ENCODE data around the gene PTDSS2.

Gene PTDSS2

DNA sequence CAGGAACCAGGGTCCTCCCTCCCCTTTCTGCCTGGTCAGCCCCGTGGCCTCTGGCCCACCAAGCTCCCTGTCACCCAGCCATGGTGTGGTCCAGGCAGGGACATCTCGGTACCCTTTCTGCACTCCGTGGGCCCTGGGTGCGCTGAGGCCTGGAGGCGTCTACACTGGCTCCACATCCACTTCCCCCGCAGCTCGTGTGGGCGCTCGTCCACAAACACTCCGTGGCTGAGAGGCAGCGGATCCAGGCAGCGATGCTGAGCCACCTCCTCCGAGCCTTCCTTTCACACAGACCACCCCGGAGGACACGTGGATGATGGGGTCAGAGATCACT lies 40.8 kb downstream of the PTDSS2 start:
- DNase-seq (ENCODE audit: low read depth): no peak

DNA sequence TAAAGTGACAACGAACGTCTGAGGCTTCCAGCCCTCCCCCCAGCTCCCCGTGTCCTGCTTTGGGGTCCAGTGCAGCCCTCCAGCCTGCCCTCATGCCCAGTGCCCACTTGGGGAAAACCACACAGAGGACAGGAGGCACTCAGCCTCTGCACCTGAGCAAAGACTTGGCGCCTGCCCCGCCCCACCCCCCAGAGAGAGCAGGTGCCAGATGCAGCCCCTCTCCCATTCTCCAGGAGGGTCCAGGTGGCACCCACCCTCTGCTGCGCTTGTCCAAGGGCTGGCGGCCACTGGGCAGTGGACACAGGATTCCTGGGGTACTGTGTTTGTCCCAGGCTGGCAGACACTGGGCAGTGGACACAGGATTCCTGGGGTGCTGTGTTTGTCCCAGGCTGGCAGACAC lies 41.3 kb downstream of the PTDSS2 start:
- no peak for DNase-seq (ENCODE audit: low read depth)

DNA sequence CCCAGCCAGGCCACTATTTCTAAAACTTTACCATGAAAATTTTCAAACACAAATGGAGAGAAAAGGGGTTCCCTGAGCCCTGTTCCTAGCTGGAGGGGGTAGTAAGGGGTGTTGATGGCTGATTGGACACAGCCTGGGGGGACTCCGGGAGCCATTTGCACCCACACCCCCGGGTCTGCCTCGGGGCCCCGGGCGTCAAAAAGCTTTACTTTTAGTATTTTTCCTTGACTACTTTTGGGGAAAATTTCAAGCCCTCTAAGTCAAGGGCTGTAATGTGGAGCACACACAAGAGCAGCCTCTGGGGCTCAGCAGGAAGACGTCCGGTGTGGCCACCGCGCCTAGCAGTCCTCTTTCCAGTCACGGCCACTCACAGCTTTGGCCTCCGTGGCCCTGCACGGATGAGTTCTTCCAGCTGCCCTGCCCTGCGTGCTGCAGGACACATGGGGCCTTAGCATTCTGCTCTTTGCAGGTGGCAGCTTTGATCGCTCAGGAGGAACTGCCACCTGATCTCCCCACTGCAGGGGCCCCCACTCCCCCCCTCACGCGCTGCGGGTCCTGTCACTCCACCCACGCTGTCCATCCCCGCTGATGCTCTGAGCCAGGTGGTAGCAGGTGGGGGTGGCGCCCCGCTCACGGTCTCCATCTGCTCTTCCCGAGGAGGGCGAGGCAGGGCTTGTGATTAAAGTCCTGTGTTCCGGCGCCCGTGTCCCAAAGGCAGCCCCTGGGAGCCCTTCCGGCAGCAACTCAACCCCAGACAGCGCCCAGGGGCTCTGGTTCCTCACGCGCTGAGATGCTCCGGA lies 42.5 kb downstream of the PTDSS2 start:
- DNase-seq (ENCODE audit: low read depth): no peak

DNA sequence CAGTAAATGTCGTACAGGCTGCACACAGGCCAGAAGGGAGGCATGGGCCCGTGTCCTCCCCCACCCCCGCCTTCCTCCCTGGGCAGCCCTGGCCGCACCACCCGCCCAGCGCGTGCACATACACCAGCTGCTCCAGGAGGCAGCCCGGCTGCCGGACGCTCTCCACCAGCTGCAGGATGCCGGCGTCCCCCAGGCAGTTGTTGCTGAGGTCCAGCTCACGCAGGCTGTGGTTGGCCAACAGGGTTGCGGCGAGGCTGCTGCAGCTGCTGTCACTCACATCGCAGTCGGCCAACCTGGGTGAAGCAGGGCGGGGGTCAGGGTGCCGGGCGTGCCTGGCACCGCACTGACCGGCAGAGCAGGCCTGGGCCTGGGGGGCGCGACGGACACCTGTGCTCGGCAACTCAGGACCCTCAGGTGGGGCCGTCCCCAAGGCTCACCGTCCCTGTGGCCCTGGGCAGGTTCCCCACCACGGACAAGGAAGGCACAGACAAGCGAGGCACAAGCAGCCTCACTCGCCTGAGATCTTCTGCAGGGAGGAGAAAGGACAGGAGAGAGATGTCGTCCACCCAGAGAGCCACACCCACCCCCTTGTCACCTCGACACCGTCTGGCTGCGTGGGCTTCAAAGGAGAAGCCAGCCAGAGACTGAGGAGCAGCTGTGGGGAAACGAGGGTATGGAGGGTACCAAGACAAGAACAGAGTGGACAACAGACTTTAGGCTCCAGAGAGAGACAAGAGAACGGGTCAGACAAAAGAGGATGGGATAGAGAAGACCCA lies 44.9 kb downstream of the PTDSS2 start:
- DNase-seq (ENCODE audit: low read depth): no peak

DNA sequence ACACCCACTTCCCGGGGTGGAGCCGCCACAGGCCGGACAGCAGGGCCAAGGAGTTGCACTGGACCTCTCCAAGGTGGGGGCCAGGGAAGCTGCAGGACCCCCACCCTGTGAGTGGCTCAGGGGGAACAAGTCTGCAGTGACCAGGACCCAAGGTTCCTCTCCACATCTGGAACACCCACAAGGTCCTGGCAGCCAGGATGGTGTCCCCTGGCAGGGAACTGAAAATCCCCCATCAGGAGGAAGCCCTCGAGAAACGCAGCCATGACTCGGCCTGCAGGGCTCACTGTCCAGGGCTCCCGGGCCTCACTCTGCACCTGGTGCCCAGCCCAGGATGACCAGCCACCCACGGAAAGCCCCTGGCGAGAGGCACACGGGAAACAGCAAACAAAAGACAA lies 45.5 kb downstream of the PTDSS2 start:
- DNase-seq (ENCODE audit: low read depth): no peak

DNA sequence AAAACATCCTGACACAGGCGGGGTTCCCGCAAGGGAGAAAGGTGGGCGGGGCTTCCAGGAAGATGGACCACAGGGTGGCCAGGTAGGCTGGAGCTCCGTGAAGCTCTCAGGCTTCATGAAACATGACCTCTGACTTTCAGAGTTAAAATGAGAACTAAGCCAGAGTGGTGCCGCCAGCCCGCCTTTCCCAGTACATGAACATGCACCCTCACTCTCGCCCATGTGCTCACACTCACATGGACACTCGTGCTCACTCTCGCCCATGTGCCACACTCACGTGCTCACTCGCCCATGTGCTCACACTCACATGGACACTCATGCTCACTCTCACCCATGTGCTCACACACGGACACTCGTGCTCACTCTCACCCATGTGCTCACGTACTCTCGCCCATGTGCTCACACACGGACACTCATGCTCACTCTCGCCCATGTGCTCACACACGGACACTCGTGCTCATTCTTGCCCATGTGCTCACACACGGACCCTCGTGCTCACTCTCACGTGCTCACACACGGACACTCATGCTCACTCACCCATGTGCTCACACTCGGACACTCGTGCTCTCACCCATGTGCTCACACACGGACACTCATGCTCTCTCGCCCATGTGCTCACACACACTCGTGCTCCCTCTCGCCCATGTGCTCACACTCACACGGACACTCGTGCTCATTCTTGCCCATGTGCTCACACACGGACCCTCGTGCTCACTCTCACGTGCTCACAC lies 46.9 kb downstream of the PTDSS2 start:
- DNase-seq (ENCODE audit: low read depth): no peak

DNA sequence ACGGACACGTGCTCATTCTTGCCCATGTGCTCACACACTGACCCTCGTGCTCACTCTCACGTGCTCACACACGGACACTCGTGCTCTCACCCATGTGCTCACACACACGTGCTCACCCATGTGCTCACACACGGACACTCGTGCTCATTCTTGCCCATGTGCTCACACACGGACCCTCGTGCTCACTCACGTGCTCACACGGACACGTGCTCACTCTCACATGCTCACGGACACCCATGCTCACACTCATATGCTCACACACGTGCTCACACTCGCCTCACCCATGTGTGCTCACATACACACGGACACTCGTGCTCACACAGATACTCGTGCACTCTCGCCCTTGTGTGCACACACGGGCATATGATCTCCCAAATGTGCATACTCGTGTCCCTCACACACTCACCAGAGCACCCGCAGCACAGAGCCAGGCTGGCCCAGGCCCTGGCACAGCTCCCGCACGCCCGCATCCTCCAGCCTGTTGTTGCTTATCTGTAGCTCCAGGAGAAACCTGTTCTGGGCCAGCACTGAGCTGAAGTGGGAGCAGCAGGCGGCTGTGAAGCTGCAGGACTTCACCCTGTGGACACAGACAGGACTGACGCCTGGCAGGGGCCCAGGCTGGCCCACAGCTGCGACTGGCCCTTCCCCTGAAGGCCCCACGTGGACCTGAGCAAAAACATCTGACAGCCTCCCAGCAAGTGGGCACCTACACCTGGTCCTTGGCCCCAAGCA lies 47.7 kb downstream of the PTDSS2 start:
- DNase-seq (ENCODE audit: low read depth): no peak

DNA sequence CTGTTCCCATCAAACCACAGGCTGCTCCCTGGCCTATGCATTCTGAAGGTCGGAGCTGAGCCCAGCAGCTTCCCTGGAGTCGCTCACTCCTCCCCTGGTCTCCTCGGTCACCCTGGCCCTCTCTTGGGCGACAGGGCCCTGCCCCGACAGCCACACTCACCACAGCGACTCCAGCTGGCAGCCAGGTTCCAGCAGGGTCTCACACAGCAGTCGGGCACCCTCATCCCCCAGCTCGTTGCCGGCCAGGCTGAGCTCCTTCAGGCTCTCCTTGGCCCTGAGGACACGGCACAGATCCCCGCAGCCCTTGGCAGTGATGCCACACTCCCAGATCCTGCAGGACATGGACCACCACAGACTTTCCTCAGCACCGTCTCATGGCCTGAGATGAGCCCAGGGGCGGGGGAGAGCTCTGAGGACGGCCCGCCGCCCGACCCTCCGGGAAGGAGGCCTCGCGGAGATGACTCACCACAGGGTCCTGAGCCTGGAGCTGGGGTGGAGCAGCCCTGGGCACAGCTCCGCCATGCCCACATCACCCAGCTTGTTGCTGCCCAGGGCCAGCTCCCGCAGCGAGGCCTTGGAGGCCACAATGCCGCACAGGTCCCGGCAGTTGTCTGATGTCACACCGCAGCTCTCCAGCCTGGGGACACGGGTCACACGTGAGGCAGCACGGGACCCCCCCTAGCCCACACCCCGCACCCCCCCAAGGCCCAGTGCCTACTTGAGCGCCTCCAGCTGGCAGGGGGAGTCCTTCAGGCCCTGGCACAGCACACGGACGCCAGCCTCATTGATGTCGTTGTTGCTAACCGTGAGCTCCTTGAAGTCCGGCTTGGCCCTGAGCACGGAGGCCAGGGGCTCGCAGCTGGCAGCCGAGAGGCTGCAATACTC lies 48.5 kb downstream of the PTDSS2 start:
- no peak for DNase-seq (ENCODE audit: low read depth)

DNA sequence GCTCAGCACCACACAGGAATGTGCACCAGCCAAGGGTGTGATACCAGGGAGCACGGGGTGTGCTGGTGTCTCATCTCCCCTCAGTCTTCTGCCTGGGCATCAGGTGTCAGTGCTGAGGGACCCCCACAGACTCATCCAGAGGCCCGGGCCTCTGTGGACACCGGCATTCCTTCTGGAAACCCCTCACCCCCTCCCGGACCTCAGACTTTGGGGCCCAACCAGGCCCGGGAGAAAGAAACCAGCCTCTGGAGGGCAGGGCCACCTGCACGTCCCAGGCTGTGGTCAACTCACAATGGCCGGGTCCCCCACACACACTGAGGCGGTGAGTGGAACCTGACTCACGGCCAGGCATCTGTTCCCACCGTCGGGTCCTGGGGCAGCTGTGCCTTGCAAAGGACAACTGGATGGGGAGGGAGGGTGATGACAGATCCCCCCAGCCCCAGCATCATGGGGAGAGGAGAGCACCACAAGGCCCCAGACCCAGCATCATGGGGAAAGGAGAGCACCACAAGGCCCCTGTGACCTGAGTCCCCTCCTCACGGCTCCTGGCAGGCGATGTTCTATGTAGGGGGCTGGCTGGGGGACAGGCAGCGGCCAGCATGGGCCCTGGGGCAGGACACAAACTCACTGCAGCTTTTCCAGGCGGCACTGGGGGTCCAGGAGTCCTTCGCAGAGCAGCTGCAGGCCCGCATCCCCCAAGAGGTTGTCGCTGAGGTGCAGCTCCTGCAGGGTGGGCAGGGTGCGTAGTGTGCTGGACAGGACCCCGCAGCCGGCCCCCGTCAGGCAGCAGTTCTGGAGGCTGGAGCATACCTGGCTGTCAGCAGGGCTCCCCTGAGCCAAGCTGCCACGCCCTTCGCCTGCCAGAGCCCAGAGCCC lies 49.4 kb downstream of the PTDSS2 start:
- no peak for DNase-seq (ENCODE audit: low read depth)

DNA sequence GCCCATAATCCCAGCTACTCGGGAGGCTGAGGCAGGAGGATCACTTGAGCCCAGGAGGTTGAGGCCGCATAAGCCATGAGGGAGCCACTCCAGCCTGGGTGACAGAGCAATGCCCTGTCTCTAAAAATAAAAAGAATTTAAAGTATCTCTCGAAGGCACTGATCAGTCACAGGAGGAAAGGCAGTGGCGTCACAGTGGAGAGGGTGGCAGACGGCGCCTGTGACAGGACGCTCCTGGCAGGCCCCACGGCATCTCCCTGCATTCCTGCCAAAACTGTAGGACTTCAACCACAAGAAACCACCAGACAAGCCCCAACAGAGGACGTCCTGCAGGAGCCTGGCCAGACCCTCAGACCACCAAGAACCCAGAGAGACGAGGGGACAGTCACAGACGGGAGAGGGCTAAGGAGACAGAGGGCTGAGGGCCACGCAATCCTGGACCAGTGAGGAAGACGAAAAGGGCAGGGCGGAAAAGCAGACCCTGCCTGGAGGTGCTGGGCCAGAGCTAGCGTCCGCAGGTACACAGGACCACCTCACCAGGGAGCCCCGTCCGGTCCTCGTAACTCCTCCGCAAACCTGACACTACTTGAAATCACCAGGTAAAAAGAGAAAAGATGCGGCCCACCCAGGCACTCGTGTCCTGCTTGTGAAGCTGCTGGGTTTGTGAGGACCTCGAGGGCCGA lies 51.1 kb downstream of the PTDSS2 start:
- DNase-seq (ENCODE audit: low read depth): no peak

DNA sequence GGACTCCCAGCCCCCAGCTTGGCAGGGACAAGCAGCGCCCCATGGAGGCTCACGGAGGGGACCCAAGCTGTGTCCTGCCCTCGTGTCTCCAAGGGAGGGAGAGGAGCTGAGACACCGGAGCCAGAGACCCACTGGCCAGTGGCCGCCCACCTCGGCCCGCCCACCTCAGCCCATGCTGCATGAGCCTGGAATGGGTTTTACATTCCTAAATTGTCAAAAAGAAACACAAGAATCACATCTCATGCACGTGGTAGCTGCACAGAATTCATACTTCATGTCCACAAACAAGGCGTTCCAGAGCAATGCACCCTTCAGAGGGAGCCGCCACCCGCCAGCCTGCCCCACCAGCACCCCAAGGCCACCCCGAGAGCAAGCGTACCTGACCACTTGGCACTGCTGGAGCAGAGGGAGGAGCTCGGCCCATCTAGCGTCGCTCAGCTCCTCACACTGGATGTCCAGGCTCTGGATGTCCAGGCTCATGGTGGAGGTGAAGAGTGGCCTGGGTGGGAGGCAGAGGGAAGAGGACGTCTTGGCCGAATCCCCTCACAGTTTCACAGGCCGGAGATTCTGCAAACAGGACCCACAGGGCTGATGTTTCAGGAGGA lies 51.7 kb downstream of the PTDSS2 start:
- no peak for DNase-seq (ENCODE audit: low read depth)

DNA sequence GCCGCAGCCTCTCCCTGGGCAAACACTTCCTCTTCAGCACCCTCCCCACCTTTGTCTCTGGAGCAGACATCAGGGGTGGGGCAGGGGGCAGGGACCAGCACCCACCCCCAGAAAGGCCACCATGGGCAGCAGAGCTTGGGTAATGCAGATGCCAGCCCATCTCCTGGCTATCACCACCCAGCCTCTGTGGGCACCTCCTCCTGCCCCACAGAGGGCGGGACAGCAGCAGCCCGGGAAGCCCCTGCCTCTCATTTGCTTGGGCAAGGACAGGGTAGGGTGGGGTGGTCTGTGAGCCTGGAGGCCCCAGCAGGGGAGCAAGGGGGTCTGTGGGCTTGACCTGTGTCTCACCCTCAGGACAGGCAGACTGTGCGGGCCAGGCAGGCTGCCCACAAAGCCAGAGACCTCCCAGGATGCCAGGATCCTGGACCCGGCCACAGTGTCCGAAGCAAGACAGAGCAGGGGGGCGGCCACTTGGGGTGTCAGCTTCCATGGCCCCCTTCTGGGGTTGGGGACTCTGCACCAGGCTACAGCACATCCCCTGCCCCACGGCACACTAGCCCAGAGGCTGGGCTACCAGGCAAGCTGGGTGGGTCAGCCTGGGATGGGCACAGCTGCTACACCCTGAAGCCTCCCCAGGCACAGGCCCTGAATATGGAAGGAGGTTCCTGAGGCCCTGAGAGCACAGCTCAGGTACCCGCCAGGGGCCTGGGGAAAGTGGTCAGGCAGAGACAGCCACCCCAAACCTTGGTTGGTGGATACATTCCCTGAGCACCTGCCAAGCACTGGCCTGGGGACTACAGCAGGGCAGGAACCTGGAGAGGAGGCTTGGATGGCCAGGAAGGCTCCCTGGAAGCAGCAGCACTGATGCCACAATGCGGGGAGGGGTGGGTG lies 52.5 kb downstream of the PTDSS2 start:
- DNase-seq (ENCODE audit: low read depth): no peak

DNA sequence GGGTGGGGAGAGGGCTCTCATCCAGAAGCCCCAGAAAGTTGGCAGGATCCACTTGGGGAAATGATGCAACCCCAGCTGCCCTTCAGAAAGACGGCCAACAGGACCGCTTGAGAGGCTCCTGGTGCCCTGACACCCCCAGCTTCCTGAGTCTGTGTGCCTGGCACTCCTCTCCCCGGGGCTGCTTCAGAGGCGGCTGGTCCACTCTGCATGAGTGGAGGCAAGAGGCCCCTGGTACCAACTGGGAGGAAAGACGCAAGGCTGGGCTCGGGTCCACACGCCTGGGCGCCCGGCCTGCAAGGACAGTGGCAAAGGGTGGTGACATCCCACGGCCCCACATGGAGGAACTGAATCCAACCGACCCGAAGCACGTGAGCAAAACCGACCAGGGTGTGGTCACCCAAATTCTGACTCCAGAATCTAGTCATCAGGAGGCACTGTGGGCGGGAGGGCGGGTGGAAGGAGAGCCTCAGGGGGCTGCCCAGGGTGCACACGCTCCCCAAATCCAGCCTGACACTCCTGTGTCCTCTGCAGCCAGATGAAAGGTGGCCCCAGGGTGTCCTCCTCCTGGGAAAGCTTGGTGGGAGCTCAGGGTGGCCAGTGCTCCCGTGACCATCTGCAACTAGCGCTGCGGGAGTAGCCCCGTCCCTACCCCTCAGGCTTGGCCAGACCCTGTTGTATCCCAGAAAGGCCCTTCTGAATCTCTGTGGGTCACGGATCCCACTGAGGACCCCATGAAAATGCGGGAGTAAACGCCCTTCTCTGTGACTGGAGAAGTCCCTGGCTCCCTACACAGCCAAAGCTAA lies 53.3 kb downstream of the PTDSS2 start:
- DNase-seq (ENCODE audit: low read depth): peak; percentile 85

DNA sequence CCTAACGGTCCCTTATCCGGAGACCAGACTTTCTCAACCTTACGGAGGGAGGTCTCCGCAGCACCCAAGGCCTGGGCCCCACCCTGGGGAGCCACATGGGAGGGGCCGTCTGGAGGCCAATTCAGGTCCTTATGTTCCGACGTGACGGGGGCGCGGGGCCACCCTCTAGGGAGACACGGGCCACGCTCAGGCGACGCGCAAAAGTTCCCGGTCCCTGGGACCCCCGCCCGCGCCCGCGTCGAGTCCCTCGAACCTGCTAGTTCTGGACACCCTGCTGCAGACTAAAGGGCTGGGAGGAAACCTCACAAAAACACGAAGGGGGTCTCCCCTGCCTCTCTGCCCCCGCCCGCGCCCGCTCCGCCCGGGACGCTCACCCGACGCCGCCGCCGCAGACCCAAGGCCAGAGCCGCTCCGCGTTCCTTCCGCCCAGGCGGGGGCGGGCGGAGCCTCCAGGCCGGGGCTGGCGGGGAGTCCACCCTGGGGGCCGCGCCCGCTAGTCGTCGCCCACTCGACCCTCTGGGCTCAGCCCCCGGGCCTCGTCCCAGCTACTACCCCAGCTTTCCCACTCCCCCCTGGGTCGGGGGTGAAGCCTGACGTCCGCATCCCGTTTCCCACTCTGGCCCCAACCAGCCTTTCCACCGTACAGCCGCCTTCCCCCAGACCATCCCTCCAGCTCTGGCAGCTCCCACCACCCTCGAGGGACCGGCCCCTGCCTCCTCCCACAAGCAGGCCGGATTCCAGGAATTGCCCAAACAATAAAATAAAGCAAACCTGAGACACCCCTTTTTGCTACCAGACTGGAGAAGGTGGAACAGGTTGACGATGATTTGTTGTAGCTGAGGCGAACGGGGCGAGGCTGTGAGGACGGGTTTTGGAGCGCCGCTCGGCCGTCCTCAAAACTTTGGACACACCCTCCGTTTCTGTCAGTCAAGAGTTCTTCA lies 54.2 kb downstream of the PTDSS2 start:
- DNase-seq (ENCODE audit: low read depth): peak; percentile 71

DNA sequence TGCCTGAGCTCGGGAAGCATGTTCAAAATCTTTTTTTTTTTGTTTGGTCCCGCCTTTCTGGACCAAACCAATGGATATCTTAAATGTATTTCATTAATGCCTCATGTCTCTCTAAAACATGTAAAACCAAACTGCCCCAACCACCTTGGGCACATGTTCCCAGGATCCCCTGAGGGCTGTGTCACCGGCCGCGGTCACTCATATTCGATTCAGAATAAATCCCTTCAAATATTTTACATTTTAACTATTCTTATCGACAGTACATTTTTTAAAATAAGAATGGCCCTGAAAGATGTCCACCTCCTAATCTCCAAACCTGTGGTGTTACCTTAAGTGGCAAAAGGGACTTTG lies 54.9 kb downstream of the PTDSS2 start:
- no peak for DNase-seq (ENCODE audit: low read depth)

DNA sequence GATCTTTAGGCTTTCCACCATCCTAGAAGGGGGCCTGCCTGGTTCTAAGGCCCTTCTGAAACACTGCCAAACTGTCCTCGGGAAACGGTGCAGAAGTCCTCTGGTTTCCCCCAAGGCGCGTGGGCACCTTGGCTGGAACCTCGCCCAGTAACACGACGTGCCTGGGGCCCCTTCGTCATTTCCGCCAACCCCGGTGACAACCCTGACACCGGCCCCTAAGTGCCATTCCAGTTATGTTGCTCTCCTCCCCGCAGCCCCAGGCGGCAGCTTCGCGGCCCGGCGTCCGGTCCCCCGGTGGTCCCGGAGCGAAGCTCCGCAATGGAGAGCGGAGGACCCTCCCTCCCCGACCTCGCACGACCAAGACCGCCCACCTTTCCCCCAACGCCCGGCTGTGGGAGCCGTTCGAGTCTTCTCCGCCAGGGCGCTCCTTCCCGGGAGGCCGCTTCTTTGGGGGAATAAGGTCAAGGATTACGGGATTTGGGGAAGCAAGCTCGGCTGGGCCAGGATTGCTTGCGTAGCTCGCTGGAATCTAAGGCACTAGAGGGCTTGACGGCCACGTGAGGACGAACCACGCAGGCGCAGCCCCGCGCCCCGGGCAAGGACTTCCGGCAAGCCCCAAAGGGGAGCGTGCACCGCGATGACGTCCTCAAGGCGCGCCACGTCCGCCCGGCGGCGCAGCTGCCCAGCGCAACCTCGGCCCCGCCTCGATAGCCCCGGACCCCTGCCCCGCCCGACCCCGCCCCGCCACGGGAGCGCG lies 56.3 kb downstream of the PTDSS2 start:
- DNase-seq (ENCODE audit: low read depth): peak; percentile 97
